ENCODE results near the gene MPIG6B.

Gene MPIG6B

DNA sequence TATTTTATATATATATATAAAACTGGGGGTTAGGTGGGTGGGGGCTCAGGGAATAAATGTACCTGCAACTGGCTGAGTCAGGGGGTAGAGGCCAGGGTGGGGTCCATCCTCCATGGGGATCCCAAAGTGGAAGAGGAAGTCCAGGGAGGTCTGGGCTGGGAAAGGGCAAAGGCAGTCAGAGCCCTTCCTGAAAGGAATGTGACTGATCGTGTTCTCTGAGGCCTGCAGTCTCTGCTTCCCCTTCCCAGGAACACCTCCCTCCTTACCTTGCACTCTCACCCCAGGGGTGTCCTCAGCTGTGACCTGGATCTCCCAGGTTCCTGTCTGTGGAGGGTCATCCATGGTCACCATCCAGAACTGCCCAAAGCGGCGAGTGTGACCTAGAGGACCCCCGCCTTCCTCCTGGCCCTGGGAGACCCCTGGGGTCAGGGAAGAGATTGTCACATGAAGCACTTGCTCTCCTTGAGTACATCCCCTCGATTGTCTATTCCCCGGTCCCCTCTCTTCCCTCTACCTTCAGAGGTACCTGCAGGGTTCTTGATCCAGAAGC, 44.0 kb downstream of the MPIG6B start:
- no peak for DNase-seq (ENCODE audit: low read depth in 2 of 2)

DNA sequence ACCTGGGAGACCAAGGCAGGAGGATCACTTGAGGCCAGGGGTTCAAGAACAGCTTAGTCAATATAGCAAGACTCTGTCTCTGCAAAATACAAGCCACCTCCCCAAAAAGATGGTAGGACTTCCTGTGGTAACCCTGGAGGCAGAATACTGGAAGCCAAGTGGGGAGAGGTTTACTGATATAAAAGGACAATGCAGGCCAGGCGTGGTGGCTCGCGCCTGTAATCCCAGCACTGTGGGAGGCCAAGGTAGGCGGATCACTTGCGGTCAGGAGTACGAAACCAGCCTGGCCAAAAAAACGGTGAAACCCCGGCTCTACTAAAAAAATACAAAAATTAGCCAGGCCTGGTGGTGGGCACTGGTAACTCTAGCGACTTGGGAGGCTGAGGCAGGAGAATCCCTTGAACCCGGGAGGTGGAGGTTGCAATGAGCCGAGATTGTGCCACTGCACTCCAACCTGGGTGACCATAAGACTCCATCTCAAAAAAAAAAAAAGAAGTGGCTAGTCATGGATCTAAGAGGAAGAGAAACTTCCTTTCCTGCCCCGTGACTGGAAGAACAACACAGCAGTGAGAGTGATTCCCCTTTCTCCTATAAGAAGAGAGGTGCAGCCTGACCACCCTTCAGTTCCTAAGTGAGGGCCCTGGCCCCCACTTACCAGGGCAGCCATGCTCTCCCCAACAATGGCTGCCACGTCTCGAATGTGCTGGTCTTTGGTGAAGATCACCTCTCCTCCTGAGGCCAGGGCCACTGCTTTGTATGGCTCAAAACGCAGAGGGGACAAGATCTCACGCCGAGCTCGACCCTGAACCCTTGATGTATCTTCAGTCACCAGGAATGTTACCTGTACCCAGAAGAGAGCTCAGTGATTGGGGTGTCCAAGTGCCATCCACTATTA, 45.4 kb downstream of the MPIG6B start:
- no peak for DNase-seq (ENCODE audit: low read depth in 2 of 2)

DNA sequence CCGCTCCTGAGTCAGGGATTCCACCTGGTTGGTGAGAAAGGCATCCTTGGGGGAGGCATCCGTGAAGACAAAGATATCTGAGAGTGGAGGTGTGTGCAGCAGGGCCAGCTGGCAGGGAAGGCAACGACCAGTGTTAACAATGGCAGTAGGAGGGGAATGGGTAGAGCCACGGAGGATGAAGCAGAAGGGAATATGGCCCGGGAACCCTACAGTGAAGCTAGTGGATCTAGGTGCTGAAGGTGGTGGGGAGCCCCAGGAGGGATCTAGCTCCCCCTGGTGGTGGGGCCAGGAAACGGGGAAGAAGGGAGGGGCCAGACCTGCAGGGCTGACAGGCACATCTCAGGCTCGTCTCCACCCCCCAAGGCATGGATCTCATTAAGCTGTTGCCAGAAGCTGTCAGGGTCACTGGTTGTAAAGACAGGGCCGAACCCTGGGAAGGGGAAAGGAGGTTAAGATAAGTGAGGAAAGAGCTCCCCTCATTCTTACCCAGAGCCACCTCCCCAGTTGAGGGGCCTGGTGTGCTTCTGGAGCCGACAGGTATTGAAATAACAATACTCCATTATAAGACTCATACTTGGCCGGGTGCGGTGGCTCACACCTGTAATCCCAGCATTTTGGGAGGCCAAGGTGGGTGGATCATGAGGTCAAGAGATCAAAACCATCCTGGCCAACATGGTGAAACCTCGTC, 46.7 kb downstream of the MPIG6B start:
- peak; percentile 60 to 64 for DNase-seq (ENCODE audit: low read depth in 2 of 2)

DNA sequence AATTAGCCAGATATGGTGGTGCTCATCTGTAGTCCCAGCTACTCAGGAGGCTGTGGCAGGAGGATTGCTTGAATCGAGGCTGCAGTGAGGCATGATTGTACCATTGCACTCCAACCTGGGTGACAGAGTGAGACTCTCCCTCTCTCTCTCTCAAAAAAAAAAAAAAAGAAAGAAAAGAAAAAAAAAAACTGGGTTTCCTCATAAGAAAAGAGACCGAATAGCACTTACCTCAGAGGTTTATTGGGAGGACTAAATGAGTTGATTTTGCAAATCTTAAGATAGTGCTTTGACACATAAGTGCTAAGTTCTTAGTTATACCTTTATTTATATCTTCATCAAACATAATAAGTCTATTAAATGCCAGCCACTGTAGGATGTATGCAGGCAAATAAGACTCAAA, 47.7 kb downstream of the MPIG6B start:
- no peak for DNase-seq (ENCODE audit: low read depth in 2 of 2)

DNA sequence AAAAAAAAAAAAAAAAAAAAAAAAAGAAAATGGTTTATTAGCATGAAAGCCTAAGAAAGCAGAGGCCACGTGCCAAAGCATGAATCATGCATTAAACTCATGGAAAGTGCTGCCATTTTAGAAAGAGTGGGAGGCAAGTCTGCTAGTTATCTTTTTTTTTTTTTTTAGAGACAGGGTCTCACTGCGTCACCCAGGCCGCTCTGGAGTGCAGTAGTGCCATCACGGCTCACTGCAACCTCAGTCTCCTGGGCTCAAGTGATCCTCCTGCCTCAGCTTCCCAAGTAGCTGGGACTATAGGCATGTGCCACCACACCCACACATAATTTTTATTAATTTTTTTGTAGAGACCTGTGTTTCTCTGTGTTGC, 48.8 kb downstream of the MPIG6B start:
- DNase-seq (ENCODE audit: low read depth in 2 of 2), result peak; percentile 28 to 35

DNA sequence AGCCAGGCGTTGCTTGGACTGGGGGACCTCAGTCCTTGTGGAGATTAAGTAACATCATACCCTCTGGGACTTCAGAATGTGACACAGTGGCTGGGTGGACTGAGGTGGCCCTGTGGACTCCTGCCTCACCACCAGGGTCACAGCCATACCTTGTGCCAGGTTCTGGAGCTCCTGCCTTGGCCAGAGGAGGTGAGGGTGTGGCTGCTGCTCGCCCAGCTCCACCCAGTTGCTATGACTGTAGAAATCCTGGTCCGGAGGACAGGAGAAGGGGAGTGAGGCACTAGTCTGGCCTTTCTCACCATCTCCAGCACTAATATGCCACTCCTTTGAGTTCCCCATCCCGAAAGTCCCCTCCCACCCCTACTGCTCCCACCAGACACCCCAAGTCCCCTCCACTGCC, 52.0 kb downstream of the MPIG6B start:
- DNase-seq (ENCODE audit: low read depth in 2 of 2), result no peak

DNA sequence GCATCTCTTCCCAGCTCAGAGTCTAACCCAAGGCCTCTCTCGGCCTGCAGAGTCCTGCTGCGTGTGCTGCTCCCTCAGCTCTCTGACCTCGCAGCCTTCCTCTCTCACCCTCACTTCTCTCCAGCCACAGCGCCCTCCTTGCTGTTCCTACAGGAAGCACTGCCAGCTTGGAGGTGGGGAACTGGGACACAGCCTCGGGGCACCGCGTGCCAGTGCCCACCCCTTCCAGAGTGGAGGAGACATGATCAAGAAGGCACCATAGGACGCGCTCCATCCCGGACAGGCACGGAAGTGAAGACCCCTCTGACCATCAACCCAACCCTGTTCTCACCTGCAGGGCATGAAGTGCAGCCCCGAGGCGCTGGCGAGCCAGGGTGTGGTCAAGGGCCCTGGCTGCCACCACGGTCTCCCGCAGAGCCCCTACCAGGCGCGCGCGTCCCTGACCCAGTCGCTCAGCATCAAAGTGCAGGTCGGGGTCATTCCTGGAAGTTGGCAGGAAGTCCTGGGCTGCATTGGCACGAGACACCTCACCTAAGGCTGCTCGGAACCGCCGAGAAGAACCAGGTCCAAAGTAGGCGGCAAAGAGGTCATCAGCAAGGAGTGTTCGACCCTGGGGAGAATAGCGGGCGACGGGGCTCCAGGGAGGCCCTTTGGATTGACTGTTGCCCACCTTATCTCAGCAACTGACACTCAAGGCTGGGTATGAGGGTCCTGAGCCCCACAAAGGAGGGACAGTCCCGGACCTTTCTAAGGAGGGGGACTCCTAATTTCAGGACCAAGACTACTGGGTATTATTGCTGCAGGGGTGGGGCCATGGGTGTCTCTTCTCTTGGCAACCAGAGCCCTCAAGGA, 52.7 kb downstream of the MPIG6B start:
- DNase-seq (ENCODE audit: low read depth in 2 of 2), result no peak

All from stimulated activated CD8-positive, alpha-beta memory T cell treated with anti-CD3 and anti-CD28 coated beads, Interleukin-7, amount 100 ng/mL, for 4 hours (primary cell).